Liver (tissue), 9 donors: ENCODE data around the gene PCDHGA7. TPM values are rescaled to one million over a fixed set of nuclear protein-coding genes. Genes with fewer than 3 reads are reported as not detected.

Experiments used
- DNase-seq: peaks from one replicate; pipeline ENCODE4 v3.0.0-alpha.2; 2017; ENCODE audit warnings: low spot score
- H3K27ac ChIP-seq, 2 donors: one replicate each; pipeline ENCODE4 v1.7.0; 2013; ENCODE audit warnings: inconsistent platforms in 2 of 2, low read length in 2 of 2, control low read depth in 1 of 2, low read depth in 1 of 2, mild to moderate bottlenecking in 1 of 2
- H3K27me3 ChIP-seq, 4 donors: one replicate each; pipeline versions ENCODE4 v1.6.1 to v1.7.0; 2013; ENCODE audit warnings: low read length in 3 of 4, inconsistent platforms in 1 of 4, mild to moderate bottlenecking in 1 of 4, moderate library complexity in 1 of 4; ENCODE audit not compliant: control insufficient read depth in 4 of 4, insufficient read depth in 4 of 4
- H3K36me3 ChIP-seq, 4 donors: one replicate each; pipeline versions ENCODE4 v1.6.1 to v1.7.0; 2013; ENCODE audit warnings: low read length in 3 of 4, mild to moderate bottlenecking in 3 of 4, low read depth in 1 of 4, moderate library complexity in 1 of 4; ENCODE audit not compliant: control insufficient read depth in 4 of 4, insufficient read depth in 3 of 4
- H3K4me1 ChIP-seq, 4 donors: one replicate each; pipeline versions ENCODE4 v1.6.1 to v1.7.0; 2013; ENCODE audit warnings: low read length in 3 of 4, mild to moderate bottlenecking in 3 of 4, moderate library complexity in 1 of 4; ENCODE audit not compliant: control insufficient read depth in 4 of 4, insufficient read depth in 4 of 4
- H3K4me3 ChIP-seq, 3 donors: one replicate each; pipeline versions ENCODE4 v1.6.1 to v1.7.0; 2013; ENCODE audit warnings: low read length in 3 of 3, control low read depth in 1 of 3, low read depth in 1 of 3, mild to moderate bottlenecking in 1 of 3
- H3K9ac ChIP-seq, 2 donors: one replicate each; pipeline ENCODE4 v1.7.0; 2013; ENCODE audit warnings: low read length in 2 of 2, mild to moderate bottlenecking in 2 of 2, moderate library complexity in 2 of 2, control low read depth in 1 of 2, low read depth in 1 of 2
- H3K9me3 ChIP-seq, 4 donors: one replicate each; pipeline versions ENCODE4 v1.6.1 to v1.7.0; 2013; ENCODE audit warnings: low read length in 3 of 4; ENCODE audit not compliant: control insufficient read depth in 4 of 4
- FOXA1 ChIP-seq: IDR thresholded peaks from 2 replicates; pipeline ENCODE4 v1.6.1; 2016; ENCODE audit warnings: antibody characterized with exemption
- FOXA2 ChIP-seq: IDR thresholded peaks from 2 replicates; pipeline ENCODE4 v1.6.1; 2016; ENCODE audit warnings: antibody characterized with exemption
- GABPA ChIP-seq, 2 donors: IDR thresholded peaks in 1 of 2; conservative IDR thresholded peaks in 1 of 2; 2 replicates each; pipeline ENCODE4 v1.6.1; 2016; ENCODE audit warnings: antibody characterized with exemption in 2 of 2, mild to moderate bottlenecking in 1 of 2, moderate library complexity in 1 of 2
- HNF4A ChIP-seq, 2 donors: conservative IDR thresholded peaks; 2 replicates each; pipeline ENCODE4 v1.6.1; 2016; ENCODE audit warnings: antibody characterized with exemption in 2 of 2, mild to moderate bottlenecking in 2 of 2
- HNF4G ChIP-seq: IDR thresholded peaks from 2 replicates; pipeline ENCODE4 v1.6.1; 2016; ENCODE audit warnings: antibody characterized with exemption
- JUND ChIP-seq, 2 donors: IDR thresholded peaks; 2 replicates each; pipeline ENCODE4 v1.6.1; 2016; ENCODE audit warnings: antibody characterized with exemption in 2 of 2
- NR2F2 ChIP-seq: IDR thresholded peaks from 2 replicates; pipeline ENCODE4 v1.6.1; 2016; ENCODE audit warnings: antibody characterized with exemption
- RAD21 ChIP-seq, 2 donors: IDR thresholded peaks; 2 replicates each; pipeline ENCODE4 v1.6.1; 2016; ENCODE audit warnings: antibody characterized with exemption in 2 of 2, mild to moderate bottlenecking in 2 of 2
- RXRA ChIP-seq, 2 donors: IDR thresholded peaks; 2 replicates each; pipeline ENCODE4 v1.6.1; 2017 to 2018; ENCODE audit warnings: antibody characterized with exemption in 2 of 2, mild to moderate bottlenecking in 1 of 2
- SP1 ChIP-seq: IDR thresholded peaks from 2 replicates; pipeline ENCODE4 v1.6.1; 2018; ENCODE audit warnings: antibody characterized with exemption, mild to moderate bottlenecking
- TAF1 ChIP-seq: conservative IDR thresholded peaks from 2 replicates; pipeline ENCODE4 v1.6.1; 2016; ENCODE audit warnings: antibody characterized with exemption, mild to moderate bottlenecking
- YY1 ChIP-seq: IDR thresholded peaks from 2 replicates; pipeline ENCODE4 v1.6.1; 2016; ENCODE audit warnings: antibody characterized with exemption, mild to moderate bottlenecking
- WGBS: extraction: QIAGEN DNeasy Blood & Tissue Kit; methylation state at CpG from one replicate; pipeline ENCODE4 v1.1.7; 2013; 5-methylcytosine and 5-hydroxymethylcytosine counted together
- polyA plus RNA-seq, 2 donors: library from polyadenylated mRNA; stranded (reverse) in 1 of 2; unstranded in 1 of 2; fragments of 200-250 nt in 1 of 2; fragments of >200 nt in 1 of 2; fragmentation: Nextera tagmentation in 1 of 2; extraction: Ambion mirVana in 1 of 2; gene quantifications; one replicate each; pipeline versions ENCODE4 v1.2.1 to v1.2.3, GENCODE V29; 2013 to 2015
- total RNA-seq, 2 donors: library from RNA; depleted of rRNA; stranded (reverse); fragments of >200 nt; gene quantifications; one replicate each; pipeline ENCODE4 v1.2.3, GENCODE V29; 2014
- TF ChIP-seq, protein P1 (sequence below): IDR thresholded peaks from 2 replicates; pipeline ENCODE4 v1.6.1; 2016; ENCODE audit warnings: antibody characterized with exemption
- TF ChIP-seq, protein P2 (sequence below): fragments of 150-350 bp; IDR thresholded peaks from 2 replicates; pipeline ENCODE4 v1.5.1; 2017; ENCODE audit warnings: improper control_type of control experiment, low read depth, low read length; ENCODE audit not compliant: missing input control
- TF ChIP-seq, protein P3 (sequence below): IDR thresholded peaks from 2 replicates; pipeline ENCODE4 v1.6.1; 2016; ENCODE audit warnings: antibody characterized with exemption
- TF ChIP-seq, protein P4 (sequence below): IDR thresholded peaks from 2 replicates; pipeline ENCODE4 v1.6.1; 2016; ENCODE audit warnings: antibody characterized with exemption, mild to moderate bottlenecking
- TF ChIP-seq, protein P5 (sequence below): IDR thresholded peaks from 2 replicates; pipeline ENCODE4 v1.6.1; 2016; ENCODE audit warnings: antibody characterized with exemption
- donor health status: healthy.
- donor health status: healthy.
- donor health status: healthy.
- donor health status: healthy.
- donor health status: healthy.

The PCDHGA7 gene
- total and polyA plus RNA-seq, 4 donors: 0.19 to 0.67 (median 0.21) TPM

DNA sequence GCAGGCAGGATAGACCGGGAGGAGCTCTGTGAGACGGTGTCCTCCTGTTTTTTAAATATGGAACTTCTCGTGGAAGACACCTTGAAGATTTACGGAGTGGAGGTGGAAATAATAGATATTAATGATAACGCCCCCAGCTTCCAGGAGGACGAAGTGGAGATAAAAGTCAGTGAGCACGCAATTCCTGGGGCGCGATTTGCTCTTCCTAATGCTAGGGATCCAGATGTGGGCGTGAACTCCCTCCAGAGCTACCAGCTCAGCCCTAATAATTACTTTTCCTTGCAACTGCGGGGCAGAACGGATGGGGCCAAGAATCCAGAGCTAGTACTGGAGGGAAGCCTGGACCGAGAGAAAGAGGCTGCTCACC is 38.9 kb downstream of the PCDHGA7 start:
- DNase-seq: no peak
- TF ChIP-seq HNF4A (conservative IDR thresholded peaks at IDR 0.05): no peak
- TF ChIP-seq FOXA1: no peak
- no peak for TF ChIP-seq JUND (IDR thresholded peaks at IDR 0.05)
- TF ChIP-seq HNF4G: no peak
- TF ChIP-seq GABPA (IDR thresholded peaks at IDR 0.05 in 1 of 2, conservative IDR thresholded peaks at IDR 0.05 in 1 of 2): no peak
- TF ChIP-seq, protein P1, sequence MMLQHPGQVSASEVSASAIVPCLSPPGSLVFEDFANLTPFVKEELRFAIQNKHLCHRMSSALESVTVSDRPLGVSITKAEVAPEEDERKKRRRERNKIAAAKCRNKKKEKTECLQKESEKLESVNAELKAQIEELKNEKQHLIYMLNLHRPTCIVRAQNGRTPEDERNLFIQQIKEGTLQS: no peak
- no peak for TF ChIP-seq FOXA2
- TF ChIP-seq, protein P2, sequence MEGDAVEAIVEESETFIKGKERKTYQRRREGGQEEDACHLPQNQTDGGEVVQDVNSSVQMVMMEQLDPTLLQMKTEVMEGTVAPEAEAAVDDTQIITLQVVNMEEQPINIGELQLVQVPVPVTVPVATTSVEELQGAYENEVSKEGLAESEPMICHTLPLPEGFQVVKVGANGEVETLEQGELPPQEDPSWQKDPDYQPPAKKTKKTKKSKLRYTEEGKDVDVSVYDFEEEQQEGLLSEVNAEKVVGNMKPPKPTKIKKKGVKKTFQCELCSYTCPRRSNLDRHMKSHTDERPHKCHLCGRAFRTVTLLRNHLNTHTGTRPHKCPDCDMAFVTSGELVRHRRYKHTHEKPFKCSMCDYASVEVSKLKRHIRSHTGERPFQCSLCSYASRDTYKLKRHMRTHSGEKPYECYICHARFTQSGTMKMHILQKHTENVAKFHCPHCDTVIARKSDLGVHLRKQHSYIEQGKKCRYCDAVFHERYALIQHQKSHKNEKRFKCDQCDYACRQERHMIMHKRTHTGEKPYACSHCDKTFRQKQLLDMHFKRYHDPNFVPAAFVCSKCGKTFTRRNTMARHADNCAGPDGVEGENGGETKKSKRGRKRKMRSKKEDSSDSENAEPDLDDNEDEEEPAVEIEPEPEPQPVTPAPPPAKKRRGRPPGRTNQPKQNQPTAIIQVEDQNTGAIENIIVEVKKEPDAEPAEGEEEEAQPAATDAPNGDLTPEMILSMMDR: no peak
- TF ChIP-seq, protein P3, sequence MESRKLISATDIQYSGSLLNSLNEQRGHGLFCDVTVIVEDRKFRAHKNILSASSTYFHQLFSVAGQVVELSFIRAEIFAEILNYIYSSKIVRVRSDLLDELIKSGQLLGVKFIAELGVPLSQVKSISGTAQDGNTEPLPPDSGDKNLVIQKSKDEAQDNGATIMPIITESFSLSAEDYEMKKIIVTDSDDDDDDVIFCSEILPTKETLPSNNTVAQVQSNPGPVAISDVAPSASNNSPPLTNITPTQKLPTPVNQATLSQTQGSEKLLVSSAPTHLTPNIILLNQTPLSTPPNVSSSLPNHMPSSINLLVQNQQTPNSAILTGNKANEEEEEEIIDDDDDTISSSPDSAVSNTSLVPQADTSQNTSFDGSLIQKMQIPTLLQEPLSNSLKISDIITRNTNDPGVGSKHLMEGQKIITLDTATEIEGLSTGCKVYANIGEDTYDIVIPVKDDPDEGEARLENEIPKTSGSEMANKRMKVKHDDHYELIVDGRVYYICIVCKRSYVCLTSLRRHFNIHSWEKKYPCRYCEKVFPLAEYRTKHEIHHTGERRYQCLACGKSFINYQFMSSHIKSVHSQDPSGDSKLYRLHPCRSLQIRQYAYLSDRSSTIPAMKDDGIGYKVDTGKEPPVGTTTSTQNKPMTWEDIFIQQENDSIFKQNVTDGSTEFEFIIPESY: no peak
- no peak for TF ChIP-seq NR2F2
- TF ChIP-seq RXRA (IDR thresholded peaks at IDR 0.05): no peak
- no peak for TF ChIP-seq SP1
- Histone ChIP-seq H3K9me3 (peaks cover 56 to 81% (median 61%) of the 10 kb centered on the region in 4 donors), H3K4me3 (peak overlapping the region; percentile 25 to 65 (median 52)), H3K27me3 (peaks cover 0 to 5% (median 0%) of the 10 kb centered on the region in 4 donors), H3K9ac (no peak overlapping the region), H3K4me1 (no peaks in the 10 kb centered on the region), H3K36me3 (peaks cover 0 to 4% (median 0%) of the 10 kb centered on the region in 4 donors), H3K27ac (no peak overlapping the region)
- WGBS: 14% methylated on average over 13 of the region's 13 CpGs

DNA sequence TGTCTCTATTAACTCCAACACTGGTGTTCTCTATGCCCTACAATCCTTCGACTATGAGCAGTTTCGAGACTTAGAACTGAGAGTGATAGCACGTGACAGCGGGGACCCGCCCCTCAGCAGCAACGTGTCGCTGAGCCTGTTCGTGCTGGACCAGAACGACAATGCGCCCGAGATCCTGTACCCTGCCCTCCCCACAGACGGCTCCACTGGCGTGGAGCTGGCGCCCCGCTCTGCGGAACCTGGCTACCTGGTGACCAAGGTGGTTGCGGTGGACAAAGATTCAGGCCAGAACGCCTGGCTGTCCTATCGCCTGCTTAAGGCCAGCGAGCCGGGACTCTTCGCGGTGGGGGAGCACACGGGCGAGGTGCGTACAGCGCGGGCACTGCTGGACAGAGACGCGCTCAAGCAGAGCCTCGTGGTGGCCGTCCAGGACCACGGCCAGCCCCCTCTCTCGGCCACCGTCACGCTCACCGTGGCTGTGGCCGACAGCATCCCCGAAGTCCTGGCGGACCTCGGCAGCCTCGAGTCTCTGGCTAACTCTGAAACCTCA is 40.3 kb downstream of the PCDHGA7 start:
- Histone ChIP-seq H3K9ac (no peak overlapping the region), H3K27me3 (peaks cover 0 to 5% (median 0%) of the 10 kb centered on the region in 4 donors), H3K4me3 (peak overlapping the region in 2 of 3 donors; percentile 37 to 47), H3K36me3 (peaks cover 0 to 4% (median 0%) of the 10 kb centered on the region in 4 donors), H3K27ac (no peak overlapping the region), H3K4me1 (no peaks in the 10 kb centered on the region), H3K9me3 (peaks cover 64 to 88% (median 72%) of the 10 kb centered on the region in 4 donors)
- 23% methylated on average over 42 of the region's 42 CpGs for WGBS
- DNase-seq: no peak
- TF ChIP-seq, protein P3: no peak
- TF ChIP-seq SP1 (no peak), YY1 (no peak), FOXA2 (no peak), HNF4G (no peak), JUND (IDR thresholded peaks at IDR 0.05) (no peak), GABPA (IDR thresholded peaks at IDR 0.05 in 1 of 2, conservative IDR thresholded peaks at IDR 0.05 in 1 of 2) (no peak), HNF4A (conservative IDR thresholded peaks at IDR 0.05) (no peak), FOXA1 (no peak), RXRA (IDR thresholded peaks at IDR 0.05) (no peak), TAF1 (no peak), RAD21 (IDR thresholded peaks at IDR 0.05) (no peak)
- TF ChIP-seq, protein P1: no peak
- TF ChIP-seq, protein P4, sequence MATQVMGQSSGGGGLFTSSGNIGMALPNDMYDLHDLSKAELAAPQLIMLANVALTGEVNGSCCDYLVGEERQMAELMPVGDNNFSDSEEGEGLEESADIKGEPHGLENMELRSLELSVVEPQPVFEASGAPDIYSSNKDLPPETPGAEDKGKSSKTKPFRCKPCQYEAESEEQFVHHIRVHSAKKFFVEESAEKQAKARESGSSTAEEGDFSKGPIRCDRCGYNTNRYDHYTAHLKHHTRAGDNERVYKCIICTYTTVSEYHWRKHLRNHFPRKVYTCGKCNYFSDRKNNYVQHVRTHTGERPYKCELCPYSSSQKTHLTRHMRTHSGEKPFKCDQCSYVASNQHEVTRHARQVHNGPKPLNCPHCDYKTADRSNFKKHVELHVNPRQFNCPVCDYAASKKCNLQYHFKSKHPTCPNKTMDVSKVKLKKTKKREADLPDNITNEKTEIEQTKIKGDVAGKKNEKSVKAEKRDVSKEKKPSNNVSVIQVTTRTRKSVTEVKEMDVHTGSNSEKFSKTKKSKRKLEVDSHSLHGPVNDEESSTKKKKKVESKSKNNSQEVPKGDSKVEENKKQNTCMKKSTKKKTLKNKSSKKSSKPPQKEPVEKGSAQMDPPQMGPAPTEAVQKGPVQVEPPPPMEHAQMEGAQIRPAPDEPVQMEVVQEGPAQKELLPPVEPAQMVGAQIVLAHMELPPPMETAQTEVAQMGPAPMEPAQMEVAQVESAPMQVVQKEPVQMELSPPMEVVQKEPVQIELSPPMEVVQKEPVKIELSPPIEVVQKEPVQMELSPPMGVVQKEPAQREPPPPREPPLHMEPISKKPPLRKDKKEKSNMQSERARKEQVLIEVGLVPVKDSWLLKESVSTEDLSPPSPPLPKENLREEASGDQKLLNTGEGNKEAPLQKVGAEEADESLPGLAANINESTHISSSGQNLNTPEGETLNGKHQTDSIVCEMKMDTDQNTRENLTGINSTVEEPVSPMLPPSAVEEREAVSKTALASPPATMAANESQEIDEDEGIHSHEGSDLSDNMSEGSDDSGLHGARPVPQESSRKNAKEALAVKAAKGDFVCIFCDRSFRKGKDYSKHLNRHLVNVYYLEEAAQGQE: no peak
- TF ChIP-seq, protein P2: no peak
- TF ChIP-seq, protein P5, sequence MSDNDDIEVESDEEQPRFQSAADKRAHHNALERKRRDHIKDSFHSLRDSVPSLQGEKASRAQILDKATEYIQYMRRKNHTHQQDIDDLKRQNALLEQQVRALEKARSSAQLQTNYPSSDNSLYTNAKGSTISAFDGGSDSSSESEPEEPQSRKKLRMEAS: no peak
